Measurements from ENCODE around the gene GPBP1. TPM values are rescaled to one million over a fixed set of nuclear protein-coding genes. Genes with fewer than 3 reads are reported as not detected.

GPBP1 gene
- total RNA-seq (171 TPM), polyA plus RNA-seq (100 to 1,000 TPM in 1 of 4 donors, 10 to 100 TPM in 3; 88.8 to 108 (median 98.2) TPM)

GRCh38 chr5:57173319-57174127, at the start of gene GPBP1:
Gene GPBP1 (plus strand): TSS chr5:57174059. CDS start chr5:57214131, 40,072 bp downstream.
- DNase-seq (peak; percentile 98), ATAC-seq (ENCODE audit: low read depth in 2 of 2) (peak; percentile 71 to 76)
- H3K4me3 Mint-ChIP-seq = peak within 1 kb of the TSS; percentile 92 to 99 (median 96)
- Histone ChIP-seq H3K4me1 (ENCODE audit: control insufficient read depth, insufficient read depth, low read length, poor library complexity, severe bottlenecking) (peaks cover 40% of the 10 kb centered on the region), H3K27ac (ENCODE audit: insufficient read depth, low read length, poor library complexity, severe bottlenecking) (peak within 1 kb of the TSS; percentile 100), H3K27me3 (ENCODE audit: control insufficient read depth, insufficient read depth, low read length) (no peaks in the 10 kb centered on the region), H3K36me3 (ENCODE audit: control insufficient read depth, insufficient read depth, low read length) (peaks cover 6% of the 10 kb centered on the region), H3K9me3 (ENCODE audit: control insufficient read depth in 2 of 2, low read length in 2 of 2) (no peaks in the 10 kb centered on the region), H3K4me3 (ENCODE audit: low read depth, low read length) (peak within 1 kb of the TSS; percentile 97)
- H3K4me1 Mint-ChIP-seq = peaks cover 12 to 36% (median 27%) of the 10 kb centered on the region in 4 donors
- H3K36me3 Mint-ChIP-seq = peaks cover 18% of the 10 kb centered on the region
- peaks cover 0 to 1% (median 0%) of the 10 kb centered on the region in 7 donors for H3K9me3 Mint-ChIP-seq
- peak within 1 kb of the TSS; percentile 99 for H3K27ac Mint-ChIP-seq
- peaks cover 6% of the 10 kb centered on the region for H3K27me3 Mint-ChIP-seq

GRCh38 chr5:57128325-57128724, 45.5 kb upstream of the GPBP1 start:
- H3K27ac ChIP-seq (ENCODE audit: insufficient read depth, low read length, poor library complexity, severe bottlenecking) = no peak overlapping the region
- peaks cover 14% of the 10 kb centered on the region for H3K27me3 Mint-ChIP-seq
- H3K36me3 Mint-ChIP-seq = peaks cover 3% of the 10 kb centered on the region
- no peaks in the 10 kb centered on the region for H3K4me1 ChIP-seq (ENCODE audit: control insufficient read depth, insufficient read depth, low read length, poor library complexity, severe bottlenecking)
- H3K4me3 Mint-ChIP-seq = no peak overlapping the region
- peaks cover 0 to 3% (median 0%) of the 10 kb centered on the region in 7 donors for H3K9me3 Mint-ChIP-seq
- H3K27ac Mint-ChIP-seq = no peak overlapping the region
- no peaks in the 10 kb centered on the region for H3K27me3 ChIP-seq (ENCODE audit: control insufficient read depth, insufficient read depth, low read length)
- no peaks in the 10 kb centered on the region for H3K4me1 Mint-ChIP-seq
- ATAC-seq (ENCODE audit: low read depth in 2 of 2) (no peak), DNase-seq (no peak)
- no peaks in the 10 kb centered on the region for H3K36me3 ChIP-seq (ENCODE audit: control insufficient read depth, insufficient read depth, low read length)
- H3K4me3 ChIP-seq (ENCODE audit: low read depth, low read length) = no peak overlapping the region
- H3K9me3 ChIP-seq (ENCODE audit: control insufficient read depth in 2 of 2, low read length in 2 of 2) = no peaks in the 10 kb centered on the region

- Histone ChIP-seq H3K9me3 (ENCODE audit: control insufficient read depth in 2 of 2, low read length in 2 of 2) (no peaks in the 10 kb centered on the region), H3K27me3 (ENCODE audit: control insufficient read depth, insufficient read depth, low read length) (no peaks in the 10 kb centered on the region), H3K27ac (ENCODE audit: insufficient read depth, low read length, poor library complexity, severe bottlenecking) (no peak overlapping the region), H3K36me3 (ENCODE audit: control insufficient read depth, insufficient read depth, low read length) (no peaks in the 10 kb centered on the region), H3K4me1 (ENCODE audit: control insufficient read depth, insufficient read depth, low read length, poor library complexity, severe bottlenecking) (no peaks in the 10 kb centered on the region), H3K4me3 (ENCODE audit: low read depth, low read length) (no peak overlapping the region)
- Mint-ChIP-seq H3K36me3 (peaks cover 4% of the 10 kb centered on the region), H3K4me3 (no peak overlapping the region), H3K4me1 (no peaks in the 10 kb centered on the region), H3K27me3 (peaks cover 16% of the 10 kb centered on the region), H3K27ac (no peak overlapping the region), H3K9me3 (no peaks in the 10 kb centered on the region)
- ATAC-seq (ENCODE audit: low read depth in 2 of 2) (no peak), DNase-seq (no peak)
These were observed 40.3 kb upstream of the GPBP1 start for GRCh38 chr5:57133574-57133973.

- no peak overlapping the region for H3K4me3 ChIP-seq (ENCODE audit: low read depth, low read length)
- Mint-ChIP-seq H3K9me3 (no peaks in the 10 kb centered on the region), H3K4me1 (peaks cover 0 to 2% (median 0%) of the 10 kb centered on the region in 4 donors), H3K27me3 (peaks cover 34% of the 10 kb centered on the region), H3K4me3 (no peak overlapping the region), H3K36me3 (peaks cover 4% of the 10 kb centered on the region), H3K27ac (no peak overlapping the region)
- DNase-seq = no peak
- H3K36me3 ChIP-seq (ENCODE audit: control insufficient read depth, insufficient read depth, low read length) = no peaks in the 10 kb centered on the region
- H3K4me1 ChIP-seq (ENCODE audit: control insufficient read depth, insufficient read depth, low read length, poor library complexity, severe bottlenecking) = no peaks in the 10 kb centered on the region
- H3K27ac ChIP-seq (ENCODE audit: insufficient read depth, low read length, poor library complexity, severe bottlenecking) = no peak overlapping the region
- no peaks in the 10 kb centered on the region for H3K9me3 ChIP-seq (ENCODE audit: control insufficient read depth in 2 of 2, low read length in 2 of 2)
- H3K27me3 ChIP-seq (ENCODE audit: control insufficient read depth, insufficient read depth, low read length) = no peaks in the 10 kb centered on the region
- ATAC-seq (ENCODE audit: low read depth in 2 of 2) = no peak
These were observed 36.5 kb upstream of the GPBP1 start for GRCh38 chr5:57137401-57137800.

GRCh38 chr5:57152316-57152715, 21.5 kb upstream of the GPBP1 start:
- no peaks in the 10 kb centered on the region for H3K4me1 Mint-ChIP-seq
- H3K27me3 Mint-ChIP-seq = no peaks in the 10 kb centered on the region
- H3K4me1 ChIP-seq (ENCODE audit: control insufficient read depth, insufficient read depth, low read length, poor library complexity, severe bottlenecking) = no peaks in the 10 kb centered on the region
- peaks cover 2% of the 10 kb centered on the region for H3K27me3 ChIP-seq (ENCODE audit: control insufficient read depth, insufficient read depth, low read length)
- peaks cover 3% of the 10 kb centered on the region in 2 experiments for H3K9me3 ChIP-seq (ENCODE audit: control insufficient read depth in 2 of 2, low read length in 2 of 2)
- ATAC-seq (ENCODE audit: low read depth in 2 of 2) = no peak
- no peak for DNase-seq
- no peaks in the 10 kb centered on the region for H3K36me3 ChIP-seq (ENCODE audit: control insufficient read depth, insufficient read depth, low read length)
- no peak overlapping the region for H3K27ac Mint-ChIP-seq
- H3K4me3 ChIP-seq (ENCODE audit: low read depth, low read length) = no peak overlapping the region
- H3K27ac ChIP-seq (ENCODE audit: insufficient read depth, low read length, poor library complexity, severe bottlenecking) = no peak overlapping the region
- H3K9me3 Mint-ChIP-seq = peaks cover 0 to 8% (median 2%) of the 10 kb centered on the region in 7 donors
- no peak overlapping the region for H3K4me3 Mint-ChIP-seq
- peaks cover 4% of the 10 kb centered on the region for H3K36me3 Mint-ChIP-seq

- DNase-seq = no peak
- no peak for ATAC-seq (ENCODE audit: low read depth in 2 of 2)
- Mint-ChIP-seq H3K36me3 (peaks cover 4% of the 10 kb centered on the region), H3K27me3 (no peaks in the 10 kb centered on the region), H3K4me1 (no peaks in the 10 kb centered on the region), H3K27ac (no peak overlapping the region), H3K9me3 (peaks cover 1 to 20% (median 4%) of the 10 kb centered on the region in 7 donors), H3K4me3 (no peak overlapping the region)
- Histone ChIP-seq H3K9me3 (ENCODE audit: control insufficient read depth in 2 of 2, low read length in 2 of 2) (peaks cover 9% of the 10 kb centered on the region in 2 experiments), H3K27me3 (ENCODE audit: control insufficient read depth, insufficient read depth, low read length) (no peaks in the 10 kb centered on the region), H3K4me1 (ENCODE audit: control insufficient read depth, insufficient read depth, low read length, poor library complexity, severe bottlenecking) (no peaks in the 10 kb centered on the region), H3K36me3 (ENCODE audit: control insufficient read depth, insufficient read depth, low read length) (no peaks in the 10 kb centered on the region), H3K27ac (ENCODE audit: insufficient read depth, low read length, poor library complexity, severe bottlenecking) (no peak overlapping the region), H3K4me3 (ENCODE audit: low read depth, low read length) (no peak overlapping the region)
These were observed 18.8 kb upstream of the GPBP1 start for GRCh38 chr5:57155033-57155432.

GRCh38 chr5:57157131-57157530, 16.7 kb upstream of the GPBP1 start:
- no peaks in the 10 kb centered on the region for H3K36me3 ChIP-seq (ENCODE audit: control insufficient read depth, insufficient read depth, low read length)
- H3K27me3 ChIP-seq (ENCODE audit: control insufficient read depth, insufficient read depth, low read length) = no peaks in the 10 kb centered on the region
- Mint-ChIP-seq H3K27me3 (no peaks in the 10 kb centered on the region), H3K4me1 (no peaks in the 10 kb centered on the region), H3K36me3 (peaks cover 4% of the 10 kb centered on the region), H3K9me3 (peaks cover 1 to 20% (median 4%) of the 10 kb centered on the region in 7 donors), H3K27ac (no peak overlapping the region), H3K4me3 (no peak overlapping the region)
- no peak overlapping the region for H3K27ac ChIP-seq (ENCODE audit: insufficient read depth, low read length, poor library complexity, severe bottlenecking)
- no peak for ATAC-seq (ENCODE audit: low read depth in 2 of 2)
- peaks cover 9% of the 10 kb centered on the region in 2 experiments for H3K9me3 ChIP-seq (ENCODE audit: control insufficient read depth in 2 of 2, low read length in 2 of 2)
- H3K4me1 ChIP-seq (ENCODE audit: control insufficient read depth, insufficient read depth, low read length, poor library complexity, severe bottlenecking) = no peaks in the 10 kb centered on the region
- DNase-seq = no peak
- no peak overlapping the region for H3K4me3 ChIP-seq (ENCODE audit: low read depth, low read length)

GRCh38 chr5:57157666-57158065, 16.2 kb upstream of the GPBP1 start:
- Mint-ChIP-seq H3K4me3 (no peak overlapping the region), H3K27ac (no peak overlapping the region), H3K9me3 (peaks cover 1 to 20% (median 4%) of the 10 kb centered on the region in 7 donors), H3K27me3 (no peaks in the 10 kb centered on the region), H3K4me1 (no peaks in the 10 kb centered on the region), H3K36me3 (peaks cover 4% of the 10 kb centered on the region)
- Histone ChIP-seq H3K27ac (ENCODE audit: insufficient read depth, low read length, poor library complexity, severe bottlenecking) (no peak overlapping the region), H3K9me3 (ENCODE audit: control insufficient read depth in 2 of 2, low read length in 2 of 2) (peaks cover 9% of the 10 kb centered on the region in 2 experiments), H3K27me3 (ENCODE audit: control insufficient read depth, insufficient read depth, low read length) (no peaks in the 10 kb centered on the region), H3K4me3 (ENCODE audit: low read depth, low read length) (no peak overlapping the region), H3K36me3 (ENCODE audit: control insufficient read depth, insufficient read depth, low read length) (no peaks in the 10 kb centered on the region), H3K4me1 (ENCODE audit: control insufficient read depth, insufficient read depth, low read length, poor library complexity, severe bottlenecking) (no peaks in the 10 kb centered on the region)
- ATAC-seq (ENCODE audit: low read depth in 2 of 2) (no peak), DNase-seq (no peak)

Data from CD4-positive, CD25-positive, alpha-beta regulatory T cell (primary cell).